ENCODE measurements around the gene NFKBIE. TPM values are rescaled to one million over a fixed set of nuclear protein-coding genes. Genes with fewer than 3 reads are reported as not detected.

The NFKBIE gene
- total and polyA plus RNA-seq, 2 of the 13 experiments (the other 11 are each of a cell fraction or from before 2014, with no cell fraction given): 6.7 to 14.5 TPM

DNA sequence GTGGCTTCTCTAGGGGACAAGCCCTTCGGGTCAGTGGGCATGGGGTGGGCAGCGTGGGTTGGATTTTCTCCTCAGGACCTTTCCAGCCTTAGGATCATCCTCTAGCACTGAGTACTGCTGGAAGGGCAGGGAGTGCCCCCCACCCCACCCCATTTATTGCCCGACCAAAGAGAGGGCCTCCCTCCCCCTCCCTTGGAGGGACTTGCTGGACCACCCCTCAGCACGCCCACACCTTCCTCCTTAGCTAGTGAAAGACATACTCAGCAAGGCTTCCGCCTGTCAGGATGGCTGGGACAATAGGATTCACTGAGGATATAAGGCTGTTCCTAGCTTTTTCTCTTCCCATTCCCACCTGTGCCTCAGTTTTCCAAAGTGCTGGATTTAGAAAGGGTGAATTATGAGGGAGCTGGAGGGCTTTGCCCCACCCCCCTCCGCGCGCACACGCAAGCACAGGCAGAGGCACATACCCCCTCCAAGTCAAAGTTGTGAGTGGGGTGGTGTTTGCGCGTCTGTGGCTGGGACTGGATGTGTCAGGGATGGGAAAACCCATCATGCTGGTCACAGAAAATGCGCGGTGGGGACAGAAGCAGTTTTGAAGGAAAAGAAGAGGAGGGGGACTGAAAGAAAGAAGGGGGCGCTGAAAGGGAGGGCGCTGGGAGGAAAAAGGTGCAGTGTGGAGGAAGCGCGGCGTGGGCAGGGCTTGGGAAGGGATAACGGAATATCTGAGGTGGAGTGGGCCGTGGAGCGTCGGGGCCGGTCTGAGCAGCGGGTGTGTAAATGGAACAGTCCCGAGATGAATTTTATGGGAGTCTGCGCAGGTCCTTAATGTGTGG is 42.6 kb downstream of the NFKBIE start (continued):
- TF ChIP-seq, protein P1, sequence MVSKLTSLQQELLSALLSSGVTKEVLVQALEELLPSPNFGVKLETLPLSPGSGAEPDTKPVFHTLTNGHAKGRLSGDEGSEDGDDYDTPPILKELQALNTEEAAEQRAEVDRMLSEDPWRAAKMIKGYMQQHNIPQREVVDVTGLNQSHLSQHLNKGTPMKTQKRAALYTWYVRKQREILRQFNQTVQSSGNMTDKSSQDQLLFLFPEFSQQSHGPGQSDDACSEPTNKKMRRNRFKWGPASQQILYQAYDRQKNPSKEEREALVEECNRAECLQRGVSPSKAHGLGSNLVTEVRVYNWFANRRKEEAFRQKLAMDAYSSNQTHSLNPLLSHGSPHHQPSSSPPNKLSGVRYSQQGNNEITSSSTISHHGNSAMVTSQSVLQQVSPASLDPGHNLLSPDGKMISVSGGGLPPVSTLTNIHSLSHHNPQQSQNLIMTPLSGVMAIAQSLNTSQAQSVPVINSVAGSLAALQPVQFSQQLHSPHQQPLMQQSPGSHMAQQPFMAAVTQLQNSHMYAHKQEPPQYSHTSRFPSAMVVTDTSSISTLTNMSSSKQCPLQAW (CRISPR knock-in tag; IDR thresholded peaks at IDR 0.05): peak; percentile 21; the same call in 1 of the 2 replicates
- TF ChIP-seq SRSF1 (optimal IDR thresholded peaks at IDR 0.05; ENCODE audit: low read depth, low read length): peak; percentile 42
- TF ChIP-seq ZBTB38 (CRISPR knock-in tag; IDR thresholded peaks at IDR 0.05): peak; percentile 75
- TF ChIP-seq HNRNPL (IDR thresholded peaks at IDR 0.05; ENCODE audit: low read depth, low read length): no peak
- TF ChIP-seq, protein P2, sequence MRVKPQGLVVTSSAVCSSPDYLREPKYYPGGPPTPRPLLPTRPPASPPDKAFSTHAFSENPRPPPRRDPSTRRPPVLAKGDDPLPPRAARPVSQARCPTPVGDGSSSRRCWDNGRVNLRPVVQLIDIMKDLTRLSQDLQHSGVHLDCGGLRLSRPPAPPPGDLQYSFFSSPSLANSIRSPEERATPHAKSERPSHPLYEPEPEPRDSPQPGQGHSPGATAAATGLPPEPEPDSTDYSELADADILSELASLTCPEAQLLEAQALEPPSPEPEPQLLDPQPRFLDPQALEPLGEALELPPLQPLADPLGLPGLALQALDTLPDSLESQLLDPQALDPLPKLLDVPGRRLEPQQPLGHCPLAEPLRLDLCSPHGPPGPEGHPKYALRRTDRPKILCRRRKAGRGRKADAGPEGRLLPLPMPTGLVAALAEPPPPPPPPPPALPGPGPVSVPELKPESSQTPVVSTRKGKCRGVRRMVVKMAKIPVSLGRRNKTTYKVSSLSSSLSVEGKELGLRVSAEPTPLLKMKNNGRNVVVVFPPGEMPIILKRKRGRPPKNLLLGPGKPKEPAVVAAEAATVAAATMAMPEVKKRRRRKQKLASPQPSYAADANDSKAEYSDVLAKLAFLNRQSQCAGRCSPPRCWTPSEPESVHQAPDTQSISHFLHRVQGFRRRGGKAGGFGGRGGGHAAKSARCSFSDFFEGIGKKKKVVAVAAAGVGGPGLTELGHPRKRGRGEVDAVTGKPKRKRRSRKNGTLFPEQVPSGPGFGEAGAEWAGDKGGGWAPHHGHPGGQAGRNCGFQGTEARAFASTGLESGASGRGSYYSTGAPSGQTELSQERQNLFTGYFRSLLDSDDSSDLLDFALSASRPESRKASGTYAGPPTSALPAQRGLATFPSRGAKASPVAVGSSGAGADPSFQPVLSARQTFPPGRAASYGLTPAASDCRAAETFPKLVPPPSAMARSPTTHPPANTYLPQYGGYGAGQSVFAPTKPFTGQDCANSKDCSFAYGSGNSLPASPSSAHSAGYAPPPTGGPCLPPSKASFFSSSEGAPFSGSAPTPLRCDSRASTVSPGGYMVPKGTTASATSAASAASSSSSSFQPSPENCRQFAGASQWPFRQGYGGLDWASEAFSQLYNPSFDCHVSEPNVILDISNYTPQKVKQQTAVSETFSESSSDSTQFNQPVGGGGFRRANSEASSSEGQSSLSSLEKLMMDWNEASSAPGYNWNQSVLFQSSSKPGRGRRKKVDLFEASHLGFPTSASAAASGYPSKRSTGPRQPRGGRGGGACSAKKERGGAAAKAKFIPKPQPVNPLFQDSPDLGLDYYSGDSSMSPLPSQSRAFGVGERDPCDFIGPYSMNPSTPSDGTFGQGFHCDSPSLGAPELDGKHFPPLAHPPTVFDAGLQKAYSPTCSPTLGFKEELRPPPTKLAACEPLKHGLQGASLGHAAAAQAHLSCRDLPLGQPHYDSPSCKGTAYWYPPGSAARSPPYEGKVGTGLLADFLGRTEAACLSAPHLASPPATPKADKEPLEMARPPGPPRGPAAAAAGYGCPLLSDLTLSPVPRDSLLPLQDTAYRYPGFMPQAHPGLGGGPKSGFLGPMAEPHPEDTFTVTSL (CRISPR knock-in tag; IDR thresholded peaks at IDR 0.05; ENCODE audit: borderline replicate concordance): 0 out of 2 replicates have a peak, but pooled peaks have one; percentile 17
- no peak for TF ChIP-seq ZNF780A (CRISPR knock-in tag; IDR thresholded peaks at IDR 0.05)
- TF ChIP-seq TBX3 (IDR thresholded peaks at IDR 0.05; ENCODE audit: borderline replicate concordance): no peak
- TF ChIP-seq SCMH1 (CRISPR knock-in tag; IDR thresholded peaks at IDR 0.05; ENCODE audit: borderline replicate concordance): no peak
- no peak for TF ChIP-seq TAF1 (CRISPR knock-in tag; IDR thresholded peaks at IDR 0.05)
- TF ChIP-seq ZNF256 (CRISPR knock-in tag; conservative IDR thresholded peaks at IDR 0.05): no peak
- 0 out of 2 replicates have a peak, but pooled peaks have one; percentile 7 for TF ChIP-seq KLF15 (CRISPR knock-in tag; IDR thresholded peaks at IDR 0.05; ENCODE audit: borderline replicate concordance)
- TF ChIP-seq SAFB2 (CRISPR knock-in tag; IDR thresholded peaks at IDR 0.05; ENCODE audit: borderline replicate concordance, low read depth): 0 out of 2 replicates have a peak, but pooled peaks have one; percentile 33
- TF ChIP-seq ZBTB42 (CRISPR knock-in tag; IDR thresholded peaks at IDR 0.05): no peak
- TF ChIP-seq, protein P3, sequence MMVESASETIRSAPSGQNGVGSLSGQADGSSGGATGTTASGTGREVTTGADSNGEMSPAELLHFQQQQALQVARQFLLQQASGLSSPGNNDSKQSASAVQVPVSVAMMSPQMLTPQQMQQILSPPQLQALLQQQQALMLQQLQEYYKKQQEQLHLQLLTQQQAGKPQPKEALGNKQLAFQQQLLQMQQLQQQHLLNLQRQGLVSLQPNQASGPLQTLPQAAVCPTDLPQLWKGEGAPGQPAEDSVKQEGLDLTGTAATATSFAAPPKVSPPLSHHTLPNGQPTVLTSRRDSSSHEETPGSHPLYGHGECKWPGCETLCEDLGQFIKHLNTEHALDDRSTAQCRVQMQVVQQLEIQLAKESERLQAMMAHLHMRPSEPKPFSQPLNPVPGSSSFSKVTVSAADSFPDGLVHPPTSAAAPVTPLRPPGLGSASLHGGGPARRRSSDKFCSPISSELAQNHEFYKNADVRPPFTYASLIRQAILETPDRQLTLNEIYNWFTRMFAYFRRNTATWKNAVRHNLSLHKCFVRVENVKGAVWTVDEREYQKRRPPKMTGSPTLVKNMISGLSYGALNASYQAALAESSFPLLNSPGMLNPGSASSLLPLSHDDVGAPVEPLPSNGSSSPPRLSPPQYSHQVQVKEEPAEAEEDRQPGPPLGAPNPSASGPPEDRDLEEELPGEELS (CRISPR knock-in tag; IDR thresholded peaks at IDR 0.05): 0 out of 2 replicates have a peak, but pooled peaks have one; percentile 1
- TF ChIP-seq ZNF251 (CRISPR knock-in tag; IDR thresholded peaks at IDR 0.05): no peak
- peak; percentile 45; the same call in 1 of the 2 replicates for TF ChIP-seq EED (CRISPR knock-in tag; IDR thresholded peaks at IDR 0.05)

Data from HepG2 (cell line).